SU-DHL-6 (cell line): ENCODE measurements around the gene IL10.

Experiments
- H2AFZ ChIP-seq: fragments of 200-600 bp; sonication (generic); 2 replicates; pipeline ENCODE4 v1.6.1; 2014; ENCODE audit warnings: low read depth, mild to moderate bottlenecking, moderate library complexity, mixed read lengths, antibody characterized with exemption, low read length; ENCODE audit not compliant: severe bottlenecking
- H3F3A ChIP-seq: fragments of 200-600 bp; shearing (Covaris generic); 2 replicates; pipeline ENCODE4 v1.6.0; 2016; ENCODE audit warnings: antibody characterized with exemption, mild to moderate bottlenecking; ENCODE audit not compliant: insufficient read depth
- H3K27ac ChIP-seq: fragments of 200-600 bp; sonication (generic); 2 replicates; pipeline ENCODE4 v1.5.1; 2016; ENCODE audit warnings: low read depth, mild to moderate bottlenecking, low read length, moderate library complexity, mixed read lengths
- H3K27me3 ChIP-seq: fragments of 200-600 bp; sonication (generic), shearing (Covaris generic); 2 replicates; pipeline ENCODE4 v1.6.0; 2014; ENCODE audit warnings: mild to moderate bottlenecking, low read length
- H3K36me3 ChIP-seq: fragments of 200-600 bp; sonication (generic); 2 replicates; pipeline ENCODE4 v1.6.1; 2014; ENCODE audit warnings: mild to moderate bottlenecking, low read length, mixed read lengths
- H3K4me2 ChIP-seq: fragments of 300-600, 200-600 bp; shearing (Covaris generic), sonication (generic); 2 replicates; pipeline ENCODE4 v1.6.0; 2014; ENCODE audit warnings: low read length, low read depth, mild to moderate bottlenecking; ENCODE audit not compliant: poor library complexity, severe bottlenecking
- H3K4me3 ChIP-seq: fragments of 200-600 bp; sonication (generic); 2 replicates; pipeline ENCODE4 v1.5.1; 2014; ENCODE audit warnings: antibody characterized with exemption, low read length, mild to moderate bottlenecking, mixed read lengths; ENCODE audit not compliant: insufficient read depth, poor library complexity, severe bottlenecking
- H3K79me2 ChIP-seq: fragments of 200-600 bp; sonication (generic); 2 replicates; pipeline ENCODE4 v1.6.1; 2014; ENCODE audit warnings: mild to moderate bottlenecking, low read length, moderate library complexity; ENCODE audit not compliant: insufficient read depth
- H3K9ac ChIP-seq: fragments of 200-600 bp; sonication (generic); 2 replicates; pipeline ENCODE4 v1.7.0; 2014; ENCODE audit warnings: mild to moderate bottlenecking, low read length
- H3K9me2 ChIP-seq: fragments of 200-600 bp; sonication (generic); replicated peaks from 2 replicates; pipeline ENCODE4 v1.6.1; 2014; ENCODE audit warnings: low read length; ENCODE audit not compliant: insufficient read depth
- H3K9me3 ChIP-seq: fragments of 200-600 bp; sonication (generic); 2 replicates; pipeline ENCODE4 v1.6.1; 2014; ENCODE audit warnings: low read length, mixed read lengths; ENCODE audit not compliant: insufficient read depth
- H4K20me1 ChIP-seq: fragments of 200-600 bp; sonication (generic); 2 replicates; pipeline ENCODE4 v1.6.1; 2014; ENCODE audit warnings: low read depth, mild to moderate bottlenecking, antibody characterized with exemption, low read length, moderate library complexity, mixed read lengths
- CTCF ChIP-seq: fragments of 200-600 bp; sonication (generic); IDR thresholded peaks from one replicate; pipeline ENCODE4 v1.5.1; 2017; ENCODE audit warnings: antibody characterized with exemption, mild to moderate bottlenecking, low read length, moderate library complexity; ENCODE audit not compliant: insufficient read depth, poor library complexity, severe bottlenecking
- EZH2phosphoT487 ChIP-seq: fragments of 200-600 bp; sonication (generic), shearing (Covaris generic); conservative IDR thresholded peaks from 2 replicates; pipeline ENCODE4 v1.6.1; 2018; ENCODE audit warnings: mild to moderate bottlenecking, antibody characterized with exemption, low read length, moderate library complexity, mixed read lengths

The IL10 gene

DNA sequence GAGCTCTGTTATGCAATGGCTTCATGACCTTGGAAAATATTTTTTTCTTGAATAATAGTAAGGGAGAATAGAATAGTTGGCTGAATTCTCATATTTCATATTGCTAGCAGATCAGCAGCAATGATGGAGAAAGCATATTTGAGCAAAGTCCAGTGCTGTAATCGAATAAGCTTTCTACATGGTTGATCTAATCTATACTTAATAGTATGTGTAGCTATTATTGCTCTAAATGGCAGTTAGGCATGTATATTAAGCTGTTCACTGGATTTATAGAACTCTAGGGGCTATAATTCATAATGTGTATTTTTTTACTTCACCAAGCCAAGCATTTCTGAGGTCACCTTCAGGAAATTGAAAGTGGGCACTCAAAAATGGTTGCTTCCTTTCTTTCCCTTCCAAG is 11.7 kb downstream of the IL10 start:
- H3K27me3 ChIP-seq: no peaks in the 10 kb centered on the region
- H3K27ac ChIP-seq: no peak overlapping the region
- H2AFZ ChIP-seq: no peak overlapping the region
- no peak overlapping the region for H3K9ac ChIP-seq
- no peaks in the 10 kb centered on the region for H3K79me2 ChIP-seq
- TF ChIP-seq CTCF (no peak), EZH2phosphoT487 (no peak)
- no peaks in the 10 kb centered on the region for H3K9me3 ChIP-seq
- H4K20me1 ChIP-seq: no peaks in the 10 kb centered on the region
- H3K9me2 ChIP-seq: no peaks in the 10 kb centered on the region
- no peaks in the 10 kb centered on the region for H3K36me3 ChIP-seq
- H3F3A ChIP-seq: no peaks in the 10 kb centered on the region
- no peak overlapping the region for H3K4me3 ChIP-seq
- no peak overlapping the region for H3K4me2 ChIP-seq

DNA sequence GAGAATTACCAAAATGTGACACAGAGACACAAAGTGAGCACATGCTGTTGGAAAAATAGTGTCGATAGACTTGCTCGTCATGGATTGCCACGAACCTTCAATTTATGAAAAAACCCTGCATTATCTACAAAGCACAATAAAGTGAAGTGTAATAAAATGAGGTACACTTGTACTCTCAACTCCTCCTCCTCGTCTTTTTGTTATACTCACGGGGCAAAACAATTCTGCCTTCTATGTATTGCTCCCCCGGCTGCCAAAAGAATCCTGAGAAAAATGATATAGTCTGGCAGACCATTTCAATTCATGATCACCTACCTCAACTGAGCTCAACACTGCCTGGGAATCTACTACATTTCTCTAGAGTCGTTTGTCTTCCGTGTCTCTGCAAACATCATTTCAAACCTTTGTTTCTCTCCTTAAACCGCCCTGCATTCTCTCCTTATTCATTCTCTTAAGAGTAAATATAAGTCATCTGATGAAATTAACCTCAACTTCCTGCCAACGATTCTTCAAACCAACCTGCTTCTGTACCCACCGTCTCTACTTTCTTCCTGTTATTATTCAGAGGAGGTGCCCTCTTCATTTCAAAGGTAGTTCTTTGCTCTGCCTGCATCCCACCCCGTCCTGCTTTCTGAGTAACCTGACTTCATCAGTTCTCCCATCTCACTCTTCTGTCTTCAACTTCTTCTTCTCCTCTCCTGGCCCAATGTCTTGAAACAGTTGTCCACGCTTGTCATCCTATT is 14.6 kb downstream of the IL10 start:
- peak overlapping the region; percentile 14 for H2AFZ ChIP-seq
- no peaks in the 10 kb centered on the region for H3K36me3 ChIP-seq
- H3K4me2 ChIP-seq: no peak overlapping the region
- H3K27me3 ChIP-seq: no peaks in the 10 kb centered on the region
- H3K9ac ChIP-seq: no peak overlapping the region
- no peaks in the 10 kb centered on the region for H3F3A ChIP-seq
- H3K4me3 ChIP-seq: no peak overlapping the region
- no peaks in the 10 kb centered on the region for H3K9me2 ChIP-seq
- H3K9me3 ChIP-seq: no peaks in the 10 kb centered on the region
- H4K20me1 ChIP-seq: no peaks in the 10 kb centered on the region
- no peaks in the 10 kb centered on the region for H3K79me2 ChIP-seq
- no peak overlapping the region for H3K27ac ChIP-seq
- TF ChIP-seq CTCF: no peak
- TF ChIP-seq EZH2phosphoT487: no peak

- Histone ChIP-seq H3K27ac (no peak overlapping the region), H2AFZ (no peak overlapping the region), H3K36me3 (no peaks in the 10 kb centered on the region), H3K27me3 (no peaks in the 10 kb centered on the region), H4K20me1 (no peaks in the 10 kb centered on the region), H3K9me3 (no peaks in the 10 kb centered on the region), H3K9me2 (no peaks in the 10 kb centered on the region), H3K4me3 (no peak overlapping the region), H3K4me2 (no peak overlapping the region), H3F3A (no peaks in the 10 kb centered on the region), H3K9ac (no peak overlapping the region), H3K79me2 (no peaks in the 10 kb centered on the region)
- TF ChIP-seq EZH2phosphoT487 (no peak), CTCF (no peak)
These were observed 18.3 kb downstream of the IL10 start for GRCh38 chr1:206754011-206754410.
